CD8-positive, alpha-beta memory T cell (primary cell): Measurements from ENCODE around the gene RASL12. TPM values are rescaled to one million over a fixed set of nuclear protein-coding genes. Genes with fewer than 3 reads are reported as not detected.
"Not testable (repeated sequence)": the region's sequence is repeated elsewhere in the genome, so short reads cannot be mapped to it uniquely, and the experiment has no call there.

Experiments
- CTCF ChIA-PET: fragments of 350-600 bp; sonication (Branson Sonifier 250); formaldehyde crosslinking; loops from one replicate; lab custom pipeline; 2021; ENCODE audit warnings: antibody characterized with exemption; lab: Charles Lee
- POLR2A ChIA-PET: fragments of 350-600 bp; sonication (Branson Sonifier 250); formaldehyde crosslinking; loops from one replicate; lab custom pipeline; 2021; ENCODE audit warnings: antibody characterized with exemption; lab: Charles Lee
- DNase-seq, 5 donors: peaks; one replicate each; pipeline versions ENCODE4 v3.0.0 to v3.0.0-alpha.2; 2020 to 2022; ENCODE audit warnings: mixed read lengths in 1 of 5
- H3K27ac ChIP-seq: one replicate; pipeline ENCODE4 v1.7.0; 2013; ENCODE audit warnings: low read depth, mild to moderate bottlenecking, low read length, moderate library complexity
- H3K27me3 ChIP-seq: 2 replicates; pipeline ENCODE4 v1.7.0; 2013; ENCODE audit warnings: low read length, mild to moderate bottlenecking; ENCODE audit not compliant: insufficient read depth, poor library complexity, severe bottlenecking
- H3K36me3 ChIP-seq: 2 replicates; pipeline ENCODE4 v1.7.0; 2013; ENCODE audit warnings: mild to moderate bottlenecking, low read length, moderate library complexity; ENCODE audit not compliant: insufficient read depth
- H3K4me1 ChIP-seq: 2 replicates; pipeline ENCODE4 v1.7.0; 2013; ENCODE audit warnings: mild to moderate bottlenecking, low read length, moderate library complexity; ENCODE audit not compliant: insufficient read depth
- H3K4me3 ChIP-seq: 2 replicates; pipeline ENCODE4 v1.7.0; 2013; ENCODE audit warnings: mild to moderate bottlenecking, low read length
- H3K9me3 ChIP-seq: 2 replicates; pipeline ENCODE4 v1.7.0; 2013; ENCODE audit warnings: mild to moderate bottlenecking, low read length
- H3K27ac Mint-ChIP-seq, 8 donors: one replicate each; pipeline ENCODE4 v1.8.0; 2020 to 2021; ENCODE audit warnings: mixed read lengths in 8 of 8, mild to moderate bottlenecking in 6 of 8, inconsistent platforms in 3 of 8, moderate library complexity in 3 of 8
- H3K27me3 Mint-ChIP-seq, 2 donors: one replicate each; pipeline ENCODE4 v1.8.0; 2020 to 2021; ENCODE audit warnings: mixed read lengths in 2 of 2, mild to moderate bottlenecking in 1 of 2, moderate library complexity in 1 of 2
- H3K36me3 Mint-ChIP-seq, 3 donors: one replicate each; pipeline ENCODE4 v1.8.0; 2020 to 2021; ENCODE audit warnings: mixed read lengths in 3 of 3, inconsistent platforms in 1 of 3, mild to moderate bottlenecking in 1 of 3
- H3K4me1 Mint-ChIP-seq, 3 donors: one replicate each; pipeline ENCODE4 v1.8.0; 2020 to 2021; ENCODE audit warnings: mixed read lengths in 3 of 3, inconsistent platforms in 1 of 3, mild to moderate bottlenecking in 1 of 3
- H3K4me3 Mint-ChIP-seq, 7 donors: one replicate each; pipeline ENCODE4 v1.8.0; 2020 to 2021; ENCODE audit warnings: mixed read lengths in 7 of 7, mild to moderate bottlenecking in 6 of 7, moderate library complexity in 4 of 7, inconsistent platforms in 2 of 7
- H3K9me3 Mint-ChIP-seq, 5 donors: one replicate each; pipeline ENCODE4 v1.8.0; 2020 to 2022; ENCODE audit warnings: mixed read lengths in 5 of 5, mild to moderate bottlenecking in 3 of 5, moderate library complexity in 2 of 5, inconsistent platforms in 1 of 5
- polyA plus RNA-seq: library from polyadenylated mRNA; unstranded; fragments of 300-500 nt; fragmentation: Illumina TruSeq; gene quantifications from one replicate; pipeline ENCODE4 v1.2.3, GENCODE V29; 2021
- total RNA-seq, 2 experiments: library from RNA; stranded (reverse); gene quantifications; one replicate each; pipeline ENCODE4 v1.2.3, GENCODE V29; 2021

The RASL12 gene
- total and polyA plus RNA-seq, 3 experiments from 2014 or later: not detected

- no peaks in the 10 kb centered on the region for H3K27me3 ChIP-seq
- H3K36me3 ChIP-seq: peaks cover 17% of the 10 kb centered on the region
- DNase-seq: no peak
- no peaks in the 10 kb centered on the region for H3K9me3 ChIP-seq
- CTCF ChIA-PET: interaction anchor here (0.7 to 1.2 kb wide), 2 partner anchors 12 to 20 kb away, joined by 3 read pairs; no protein-coding TSS in a partner anchor
- peaks cover 0 to 5% (median 5%) of the 10 kb centered on the region in 3 donors for H3K4me1 Mint-ChIP-seq
- peaks cover 10 to 80% (median 20%) of the 10 kb centered on the region in 3 donors for H3K36me3 Mint-ChIP-seq
- POLR2A ChIA-PET: no interaction called here
- no peak overlapping the region for H3K27ac Mint-ChIP-seq
- H3K4me3 ChIP-seq: no peak overlapping the region
- no peaks in the 10 kb centered on the region for H3K27me3 Mint-ChIP-seq
- no peak overlapping the region for H3K4me3 Mint-ChIP-seq
- H3K9me3 Mint-ChIP-seq: no peaks in the 10 kb centered on the region
- H3K4me1 ChIP-seq: no peaks in the 10 kb centered on the region
- H3K27ac ChIP-seq: no peak overlapping the region
Measured at GRCh38 chr15:65101891-65102708, 34.3 kb upstream of the RASL12 start.

DNA sequence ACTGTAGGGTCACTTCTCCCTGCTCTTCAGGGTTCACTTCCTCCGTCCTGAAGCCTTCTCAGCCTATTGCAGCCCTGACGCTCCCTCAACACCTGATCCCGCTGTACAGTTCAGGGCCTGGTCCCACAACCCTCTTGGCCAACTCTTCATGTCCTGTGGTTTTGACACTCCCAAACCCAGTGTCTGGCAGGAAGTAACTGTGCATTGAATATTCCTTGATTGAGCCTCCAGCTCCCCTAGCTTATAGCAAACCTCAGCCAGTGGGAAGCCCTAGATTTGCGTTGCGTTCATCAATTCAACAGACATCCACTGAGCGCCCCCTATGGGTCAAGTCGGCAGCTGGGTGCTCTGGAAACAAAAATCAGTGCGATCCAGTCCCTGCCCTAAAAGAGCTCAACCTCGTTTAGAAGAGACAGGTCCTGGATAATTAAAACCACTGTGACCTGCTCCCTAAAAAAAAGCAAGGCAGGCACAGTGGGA lies 33.7 kb upstream of the RASL12 start:
- ChIA-PET POLR2A (no interaction called here), CTCF (interaction anchor here (0.7 to 1.2 kb wide), 2 partner anchors 13 to 21 kb away, joined by 3 read pairs; no protein-coding TSS in a partner anchor)
- peaks cover 0 to 5% (median 5%) of the 10 kb centered on the region in 3 donors for H3K4me1 Mint-ChIP-seq
- H3K27ac ChIP-seq: no peak overlapping the region
- no peak overlapping the region for H3K4me3 Mint-ChIP-seq
- H3K9me3 ChIP-seq: no peaks in the 10 kb centered on the region
- H3K4me1 ChIP-seq: no peaks in the 10 kb centered on the region
- H3K27me3 Mint-ChIP-seq: no peaks in the 10 kb centered on the region
- peaks cover 10 to 84% (median 20%) of the 10 kb centered on the region in 3 donors for H3K36me3 Mint-ChIP-seq
- H3K4me3 ChIP-seq: no peak overlapping the region
- no peak overlapping the region for H3K27ac Mint-ChIP-seq
- DNase-seq: peak in 1 of 5 donors; percentile 14
- peaks cover 17% of the 10 kb centered on the region for H3K36me3 ChIP-seq
- no peaks in the 10 kb centered on the region for H3K27me3 ChIP-seq
- H3K9me3 Mint-ChIP-seq: no peaks in the 10 kb centered on the region

DNA sequence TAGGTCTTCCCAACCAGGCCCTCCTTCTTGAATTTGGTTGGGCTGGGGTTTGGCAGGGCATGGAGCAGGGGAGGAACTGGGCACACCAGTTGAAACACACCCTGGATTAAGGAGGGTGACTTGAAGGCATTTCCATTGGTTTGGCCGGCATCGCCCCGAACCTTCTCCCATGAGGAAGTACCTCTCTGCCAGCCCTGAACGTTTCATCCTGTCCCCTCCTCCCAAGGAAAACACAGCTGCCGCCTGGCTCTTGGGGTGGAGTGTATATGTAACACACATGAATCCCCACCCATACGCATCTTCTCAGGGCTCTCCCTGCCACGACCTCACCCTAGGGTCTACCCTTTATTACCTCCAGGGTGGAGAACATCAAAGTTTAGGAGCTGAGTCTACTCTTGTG lies 32.7 kb upstream of the RASL12 start:
- Mint-ChIP-seq H3K27ac (peak overlapping the region in 1 of 8 donors; percentile 52), H3K4me3 (no peak overlapping the region), H3K9me3 (no peaks in the 10 kb centered on the region), H3K36me3 (peaks cover 10 to 74% (median 20%) of the 10 kb centered on the region in 3 donors), H3K4me1 (peaks cover 0 to 5% (median 5%) of the 10 kb centered on the region in 3 donors), H3K27me3 (no peaks in the 10 kb centered on the region)
- no peaks in the 10 kb centered on the region for H3K4me1 ChIP-seq
- DNase-seq: no peak
- H3K36me3 ChIP-seq: peaks cover 14% of the 10 kb centered on the region
- no peak overlapping the region for H3K4me3 ChIP-seq
- no peak overlapping the region for H3K27ac ChIP-seq
- ChIA-PET POLR2A (no interaction called here), CTCF (interaction anchor here (1.2 kb wide), 1 partner anchor 22 kb away, joined by 3 read pairs; no protein-coding TSS in a partner anchor)
- no peaks in the 10 kb centered on the region for H3K27me3 ChIP-seq
- H3K9me3 ChIP-seq: no peaks in the 10 kb centered on the region

DNA sequence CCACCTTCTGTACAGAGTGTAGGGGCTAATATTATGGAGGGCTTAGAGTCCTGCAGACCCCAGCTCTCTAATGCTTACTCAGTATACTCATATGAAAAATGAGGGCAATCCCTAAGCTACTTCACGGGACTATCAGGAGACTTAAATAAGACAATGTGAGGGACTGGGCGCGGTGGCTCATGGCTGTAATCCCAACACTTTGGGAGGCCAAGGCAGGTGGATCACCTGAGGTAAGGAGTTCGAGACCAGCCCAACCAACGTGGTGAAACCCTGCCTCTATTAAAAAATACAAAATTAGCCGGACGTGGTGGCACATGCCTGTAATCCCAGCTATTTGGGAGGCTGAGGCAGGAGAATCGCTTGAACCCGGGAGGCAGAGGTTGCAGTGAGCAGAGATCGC lies 32.0 kb upstream of the RASL12 start:
- H3K4me3 ChIP-seq, H3K27ac ChIP-seq, H3K9me3 Mint-ChIP-seq, H3K4me3 Mint-ChIP-seq, H3K27me3 Mint-ChIP-seq, H3K9me3 ChIP-seq, CTCF ChIA-PET, H3K27ac Mint-ChIP-seq, H3K27me3 ChIP-seq, DNase-seq, POLR2A ChIA-PET, H3K4me1 Mint-ChIP-seq, H3K4me1 ChIP-seq: not testable (repeated sequence)
- peaks cover 10 to 68% (median 17%) of the 10 kb centered on the region in 3 donors for H3K36me3 Mint-ChIP-seq
- H3K36me3 ChIP-seq: peaks cover 12% of the 10 kb centered on the region

- CTCF ChIA-PET: no interaction called here
- DNase-seq: no peak
- POLR2A ChIA-PET: no interaction called here
Measured at GRCh38 chr15:65099336-65099735, 31.5 kb upstream of the RASL12 start.

GRCh38 chr15:65097651-65098263 lies 30.0 kb upstream of the RASL12 start:
- H3K27me3 ChIP-seq: no peaks in the 10 kb centered on the region

More at GRCh38 chr15:65099336-65099735, 31.5 kb upstream of the RASL12 start:
- Histone ChIP-seq H3K4me1 (no peaks in the 10 kb centered on the region), H3K36me3 (peaks cover 12% of the 10 kb centered on the region), H3K9me3 (no peaks in the 10 kb centered on the region), H3K27me3 (no peaks in the 10 kb centered on the region), H3K27ac (no peak overlapping the region), H3K4me3 (no peak overlapping the region)
- Mint-ChIP-seq H3K36me3 (peaks cover 10 to 66% (median 17%) of the 10 kb centered on the region in 3 donors), H3K27ac (no peak overlapping the region), H3K9me3 (no peaks in the 10 kb centered on the region), H3K4me3 (no peak overlapping the region), H3K27me3 (no peaks in the 10 kb centered on the region), H3K4me1 (peaks cover 0 to 5% (median 5%) of the 10 kb centered on the region in 3 donors)

DNA sequence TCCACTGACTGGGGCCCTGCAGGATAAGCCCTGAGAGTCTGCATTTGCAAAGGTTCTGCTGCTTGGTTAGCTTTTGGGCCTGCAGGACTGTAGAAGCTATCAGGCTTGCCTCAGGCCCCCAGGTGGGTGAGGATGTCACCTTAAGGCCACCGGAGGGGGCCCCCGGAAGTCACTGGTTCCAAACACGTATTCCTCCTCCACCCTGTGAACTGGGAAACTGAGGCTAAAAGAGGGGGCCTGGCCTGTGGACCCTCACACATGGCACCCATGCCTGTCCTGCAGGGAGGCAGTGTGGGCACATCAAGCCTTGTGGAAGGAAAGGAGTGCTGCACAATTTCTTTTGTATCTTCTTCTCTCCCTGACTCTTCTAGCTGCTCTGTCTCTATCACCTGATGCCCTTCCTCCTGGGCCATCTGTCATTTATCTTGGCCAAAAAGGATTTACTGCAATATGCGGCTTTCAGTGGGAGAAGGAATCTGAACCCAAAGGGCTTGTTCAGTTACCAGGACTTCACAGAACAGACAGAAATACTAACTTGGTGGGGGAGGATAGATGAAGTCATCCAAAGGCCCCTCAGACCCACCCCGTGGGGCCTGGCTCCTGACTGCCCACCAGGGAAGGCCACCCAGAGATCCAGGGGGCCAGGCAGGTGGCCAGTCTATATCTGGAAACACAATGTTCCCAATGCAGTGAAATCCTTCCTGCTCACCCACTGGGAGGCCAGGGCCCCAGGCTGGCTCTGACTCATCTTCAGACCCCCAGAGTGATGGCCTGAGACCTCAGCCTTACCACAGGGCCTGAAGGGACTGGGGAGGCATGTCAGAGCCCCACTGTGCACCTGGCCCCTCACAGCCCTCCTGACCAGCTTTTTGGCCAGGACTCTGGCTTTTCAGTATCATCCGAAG lies 28.9 kb upstream of the RASL12 start:
- no peak overlapping the region for H3K4me3 ChIP-seq
- peaks cover 12% of the 10 kb centered on the region for H3K36me3 ChIP-seq
- no peaks in the 10 kb centered on the region for H3K9me3 Mint-ChIP-seq
- ChIA-PET CTCF (interaction anchor here (1.0 kb wide), 1 partner anchor 365 kb away, joined by 3 read pairs; no protein-coding TSS in a partner anchor), POLR2A (no interaction called here)
- peaks cover 7 to 50% (median 17%) of the 10 kb centered on the region in 3 donors for H3K36me3 Mint-ChIP-seq
- H3K4me3 Mint-ChIP-seq: no peak overlapping the region
- H3K27ac ChIP-seq: no peak overlapping the region
- H3K27me3 ChIP-seq: no peaks in the 10 kb centered on the region
- no peaks in the 10 kb centered on the region for H3K4me1 ChIP-seq
- peaks cover 0 to 5% (median 4%) of the 10 kb centered on the region in 3 donors for H3K4me1 Mint-ChIP-seq
- H3K27me3 Mint-ChIP-seq: no peaks in the 10 kb centered on the region
- H3K9me3 ChIP-seq: no peaks in the 10 kb centered on the region
- no peak for DNase-seq
- H3K27ac Mint-ChIP-seq: peak overlapping the region in 1 of 8 donors; percentile 52

More at GRCh38 chr15:65097651-65098263, 30.0 kb upstream of the RASL12 start:
- peak overlapping the region in 1 of 8 donors; percentile 78 for H3K27ac Mint-ChIP-seq
- no peak overlapping the region for H3K4me3 Mint-ChIP-seq
- POLR2A ChIA-PET: no interaction called here
- DNase-seq: no peak
- H3K36me3 Mint-ChIP-seq: peaks cover 7 to 55% (median 17%) of the 10 kb centered on the region in 3 donors
- H3K27ac ChIP-seq: no peak overlapping the region
- CTCF ChIA-PET: no interaction called here
- H3K4me3 ChIP-seq: no peak overlapping the region
- no peaks in the 10 kb centered on the region for H3K27me3 Mint-ChIP-seq
- H3K4me1 ChIP-seq: no peaks in the 10 kb centered on the region
- H3K4me1 Mint-ChIP-seq: peaks cover 0 to 5% (median 5%) of the 10 kb centered on the region in 3 donors
- H3K9me3 ChIP-seq: no peaks in the 10 kb centered on the region
- H3K9me3 Mint-ChIP-seq: no peaks in the 10 kb centered on the region
- H3K36me3 ChIP-seq: peaks cover 12% of the 10 kb centered on the region
